ENCODE results near the gene CDKN3. TPM values are rescaled to one million over a fixed set of nuclear protein-coding genes. Genes with fewer than 3 reads are reported as not detected.
"Not testable (repeated sequence)": the region's sequence is repeated elsewhere in the genome, so short reads cannot be mapped to it uniquely, and the experiment has no call there.

Gene CDKN3
- total RNA-seq, 1 donor from 2014 or later: 10.3 TPM

DNA sequence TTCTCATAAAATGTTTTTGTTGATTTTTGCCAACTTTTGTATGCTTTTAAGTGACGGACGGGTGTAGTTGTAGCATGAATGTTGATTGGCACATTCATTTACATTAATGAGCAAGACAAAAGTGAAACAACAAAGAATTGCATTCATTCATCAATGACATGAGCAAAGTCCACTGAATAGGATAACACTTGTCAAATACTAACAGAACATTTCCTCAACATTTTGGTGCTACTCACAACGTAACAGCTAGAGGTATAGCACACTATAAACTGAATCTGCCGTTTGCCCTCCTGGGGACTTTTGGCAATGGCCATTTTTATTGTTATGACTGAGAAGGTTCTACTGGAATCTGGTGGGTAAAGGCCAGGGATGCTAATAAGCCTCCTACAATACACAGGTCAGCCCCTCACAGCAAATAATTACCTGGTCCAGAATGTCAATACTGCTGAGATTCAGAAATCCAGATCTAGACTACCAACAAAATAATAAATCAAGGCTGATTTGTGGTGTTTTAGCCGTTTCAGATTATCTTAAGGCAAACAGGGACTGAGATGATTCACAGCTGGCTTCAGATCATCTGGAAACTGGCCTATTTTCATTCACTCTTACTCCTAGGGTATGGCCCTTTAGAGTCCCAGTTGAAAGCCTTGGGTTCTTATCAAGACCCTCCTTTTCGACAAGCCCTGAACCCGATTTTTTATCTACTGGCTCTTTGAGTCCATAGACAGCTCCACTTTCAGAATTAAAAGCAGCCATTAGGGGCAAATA lies 22.5 kb upstream of the CDKN3 start:
- Mint-ChIP-seq H3K9me3 (no peaks in the 10 kb centered on the region), H3K27me3 (ENCODE audit: low read depth) (no peaks in the 10 kb centered on the region), H3K4me3 (no peak overlapping the region), H3K4me1 (peaks cover 22% of the 10 kb centered on the region), H3K36me3 (no peaks in the 10 kb centered on the region), H3K27ac (no peak overlapping the region)
- no peak for DNase-seq (ENCODE audit: low spot score in 2 of 2, unreplicated experiment in 2 of 2)
- TF ChIP-seq, protein P1, sequence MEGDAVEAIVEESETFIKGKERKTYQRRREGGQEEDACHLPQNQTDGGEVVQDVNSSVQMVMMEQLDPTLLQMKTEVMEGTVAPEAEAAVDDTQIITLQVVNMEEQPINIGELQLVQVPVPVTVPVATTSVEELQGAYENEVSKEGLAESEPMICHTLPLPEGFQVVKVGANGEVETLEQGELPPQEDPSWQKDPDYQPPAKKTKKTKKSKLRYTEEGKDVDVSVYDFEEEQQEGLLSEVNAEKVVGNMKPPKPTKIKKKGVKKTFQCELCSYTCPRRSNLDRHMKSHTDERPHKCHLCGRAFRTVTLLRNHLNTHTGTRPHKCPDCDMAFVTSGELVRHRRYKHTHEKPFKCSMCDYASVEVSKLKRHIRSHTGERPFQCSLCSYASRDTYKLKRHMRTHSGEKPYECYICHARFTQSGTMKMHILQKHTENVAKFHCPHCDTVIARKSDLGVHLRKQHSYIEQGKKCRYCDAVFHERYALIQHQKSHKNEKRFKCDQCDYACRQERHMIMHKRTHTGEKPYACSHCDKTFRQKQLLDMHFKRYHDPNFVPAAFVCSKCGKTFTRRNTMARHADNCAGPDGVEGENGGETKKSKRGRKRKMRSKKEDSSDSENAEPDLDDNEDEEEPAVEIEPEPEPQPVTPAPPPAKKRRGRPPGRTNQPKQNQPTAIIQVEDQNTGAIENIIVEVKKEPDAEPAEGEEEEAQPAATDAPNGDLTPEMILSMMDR (IDR thresholded peaks at IDR 0.05; ENCODE audit: unreplicated experiment): no peak

DNA sequence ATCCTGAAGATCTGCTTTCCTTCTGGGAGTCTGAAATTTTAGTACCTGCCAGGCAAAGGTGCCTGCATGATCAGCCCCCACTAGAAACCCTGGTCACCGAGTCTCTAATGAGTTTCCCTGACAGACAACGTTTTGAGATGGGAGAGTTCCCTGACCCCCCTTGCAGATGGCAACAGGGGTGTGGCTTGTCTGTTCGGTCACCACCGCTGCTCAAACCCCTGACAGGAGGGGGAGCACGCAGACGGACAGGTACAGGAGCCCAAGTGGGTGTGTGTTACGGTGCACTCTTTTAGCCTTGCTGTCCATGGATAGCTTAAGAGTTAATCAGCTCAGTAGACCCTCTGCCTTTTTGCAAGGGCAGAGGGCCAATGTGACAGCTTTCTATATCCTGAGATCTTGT lies 19.3 kb upstream of the CDKN3 start:
- TF ChIP-seq, protein P1 (IDR thresholded peaks at IDR 0.05; ENCODE audit: unreplicated experiment): no peak
- H3K27me3 Mint-ChIP-seq (ENCODE audit: low read depth): no peaks in the 10 kb centered on the region
- H3K4me1 Mint-ChIP-seq: peaks cover 30% of the 10 kb centered on the region
- H3K9me3 Mint-ChIP-seq: peaks cover 6% of the 10 kb centered on the region
- H3K27ac Mint-ChIP-seq: no peak overlapping the region
- no peak for DNase-seq (ENCODE audit: low spot score in 2 of 2, unreplicated experiment in 2 of 2)
- no peak overlapping the region for H3K4me3 Mint-ChIP-seq
- H3K36me3 Mint-ChIP-seq: no peaks in the 10 kb centered on the region

DNA sequence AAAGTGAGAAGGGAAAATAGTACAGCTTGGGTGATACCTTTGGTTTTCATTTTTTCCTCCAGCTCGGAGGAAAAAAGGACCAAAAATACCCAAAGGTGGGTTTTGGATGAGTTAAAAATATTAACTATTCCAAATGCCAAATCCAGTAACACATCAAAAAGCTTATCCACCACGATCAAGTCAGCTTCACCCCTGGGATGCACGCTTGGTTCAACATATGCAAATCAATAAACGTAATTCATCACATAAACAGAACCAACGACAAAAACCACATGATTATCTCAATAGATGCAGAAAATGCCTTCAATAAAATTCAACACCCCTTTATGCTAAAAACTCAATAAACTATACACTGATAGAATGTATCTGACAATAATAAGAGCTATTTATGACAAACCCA lies 17.9 kb upstream of the CDKN3 start:
- not testable (repeated sequence) for H3K27me3 Mint-ChIP-seq (ENCODE audit: low read depth); DNase-seq (ENCODE audit: low spot score in 2 of 2, unreplicated experiment in 2 of 2); H3K4me3 Mint-ChIP-seq; H3K9me3 Mint-ChIP-seq; H3K27ac Mint-ChIP-seq; H3K36me3 Mint-ChIP-seq
- H3K4me1 Mint-ChIP-seq: peaks cover 31% of the 10 kb centered on the region

DNA sequence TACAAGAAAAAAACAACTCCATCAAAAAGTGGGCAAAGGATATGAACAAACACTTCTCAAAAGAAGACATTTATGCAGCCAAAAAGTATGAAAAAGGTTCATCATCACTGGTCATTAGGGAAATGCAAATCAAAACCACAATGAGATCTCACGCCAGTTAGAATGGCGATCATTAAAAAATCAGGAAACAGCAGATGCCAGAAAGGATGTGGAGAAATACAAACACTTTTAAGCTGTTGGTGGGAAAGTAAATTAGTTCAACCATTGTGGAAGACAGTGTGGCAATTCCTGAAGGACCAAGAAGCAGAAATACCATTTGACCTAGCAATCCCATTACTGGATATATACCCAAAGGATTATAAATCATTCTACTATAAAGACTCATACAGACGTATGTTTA lies 16.2 kb upstream of the CDKN3 start:
- H3K4me1 Mint-ChIP-seq: peaks cover 27% of the 10 kb centered on the region
- H3K27ac Mint-ChIP-seq; H3K4me3 Mint-ChIP-seq; DNase-seq (ENCODE audit: low spot score in 2 of 2, unreplicated experiment in 2 of 2); H3K36me3 Mint-ChIP-seq; H3K9me3 Mint-ChIP-seq; H3K27me3 Mint-ChIP-seq (ENCODE audit: low read depth): not testable (repeated sequence)

DNA sequence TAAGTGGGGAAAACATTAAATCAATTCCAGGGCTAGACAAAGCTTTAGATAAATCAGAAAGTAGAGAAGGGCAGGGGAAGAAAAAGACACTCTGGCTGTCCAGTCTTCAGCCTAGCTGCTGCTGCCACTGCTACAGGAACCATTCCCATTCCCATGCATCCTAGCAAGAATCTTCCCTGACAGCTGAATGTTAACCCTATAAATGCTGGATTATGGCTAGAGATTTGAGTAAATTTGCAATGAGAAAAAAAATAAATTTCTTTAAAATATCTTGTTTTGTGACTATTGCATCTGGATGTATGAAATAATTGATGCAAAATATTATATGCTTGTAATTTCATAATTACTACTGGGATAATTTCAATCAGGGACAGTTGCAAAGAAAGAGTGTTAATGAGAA lies 15.0 kb upstream of the CDKN3 start:
- Mint-ChIP-seq H3K4me1 (peaks cover 25% of the 10 kb centered on the region), H3K4me3 (no peak overlapping the region), H3K27me3 (ENCODE audit: low read depth) (no peaks in the 10 kb centered on the region), H3K36me3 (no peaks in the 10 kb centered on the region), H3K27ac (no peak overlapping the region), H3K9me3 (peaks cover 6% of the 10 kb centered on the region)
- TF ChIP-seq, protein P1 (IDR thresholded peaks at IDR 0.05; ENCODE audit: unreplicated experiment): no peak
- no peak for DNase-seq (ENCODE audit: low spot score in 2 of 2, unreplicated experiment in 2 of 2)

DNA sequence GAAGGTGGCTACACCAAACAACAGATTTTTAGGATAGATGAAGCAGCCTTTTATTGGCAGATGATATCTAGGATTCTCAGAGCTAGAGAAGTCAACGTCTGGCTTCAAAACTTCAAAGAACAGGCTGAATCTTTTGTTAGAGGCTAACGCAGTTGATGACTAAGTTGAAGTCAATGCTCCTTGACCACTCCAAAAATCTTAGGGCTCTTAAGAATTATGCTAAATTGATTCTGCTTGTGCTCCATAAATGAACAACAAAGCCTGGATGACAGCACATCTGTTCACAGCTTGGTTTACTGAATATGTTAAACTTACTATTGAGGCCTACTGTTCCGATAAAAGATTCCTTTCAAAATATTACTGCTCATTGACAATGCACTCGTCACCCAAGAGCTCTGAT lies 13.0 kb upstream of the CDKN3 start:
- H3K4me3 Mint-ChIP-seq: no peak overlapping the region
- H3K27ac Mint-ChIP-seq: no peak overlapping the region
- H3K4me1 Mint-ChIP-seq: peaks cover 16% of the 10 kb centered on the region
- H3K27me3 Mint-ChIP-seq (ENCODE audit: low read depth): no peaks in the 10 kb centered on the region
- no peak for DNase-seq (ENCODE audit: low spot score in 2 of 2, unreplicated experiment in 2 of 2)
- H3K9me3 Mint-ChIP-seq: peaks cover 6% of the 10 kb centered on the region
- no peaks in the 10 kb centered on the region for H3K36me3 Mint-ChIP-seq
- TF ChIP-seq, protein P1 (IDR thresholded peaks at IDR 0.05; ENCODE audit: unreplicated experiment): no peak

Data from mesothelial cell of epicardium (in vitro differentiated cells).